Endothelial cell (in vitro differentiated cells): ENCODE results near the gene MYO3B. TPM values are rescaled to one million over a fixed set of nuclear protein-coding genes. Genes with fewer than 3 reads are reported as not detected.

Experiments used
- DNase-seq: peaks from one replicate; pipeline ENCODE4 v3.0.0; 2021; ENCODE audit warnings: low spot score
- H3K27ac Mint-ChIP-seq: one replicate; pipeline ENCODE4 v1.8.0; 2021; ENCODE audit warnings: mixed read lengths, inconsistent platforms; ENCODE audit not compliant: unreplicated experiment
- H3K27me3 Mint-ChIP-seq: one replicate; pipeline ENCODE4 v1.8.0; 2021; ENCODE audit warnings: mild to moderate bottlenecking, moderate library complexity, mixed read lengths, inconsistent platforms; ENCODE audit not compliant: unreplicated experiment
- H3K36me3 Mint-ChIP-seq: one replicate; pipeline ENCODE4 v1.8.0; 2021; ENCODE audit warnings: mild to moderate bottlenecking, low read depth, mixed read lengths, inconsistent platforms; ENCODE audit not compliant: unreplicated experiment
- H3K4me1 Mint-ChIP-seq: one replicate; pipeline ENCODE4 v1.8.0; 2021; ENCODE audit warnings: mild to moderate bottlenecking, mixed read lengths, inconsistent platforms; ENCODE audit not compliant: unreplicated experiment
- H3K4me3 Mint-ChIP-seq: one replicate; pipeline ENCODE4 v1.8.0; 2021; ENCODE audit warnings: mild to moderate bottlenecking, mixed read lengths, inconsistent platforms; ENCODE audit not compliant: unreplicated experiment
- H3K9me3 Mint-ChIP-seq: one replicate; pipeline ENCODE4 v1.8.0; 2021; ENCODE audit warnings: mixed read lengths, inconsistent platforms; ENCODE audit not compliant: unreplicated experiment
- CTCF ChIP-seq: fragments of 200-600 bp; sonication (generic); IDR thresholded peaks from one replicate; pipeline ENCODE4 v1.5.0; 2021; ENCODE audit warnings: antibody characterized with exemption; ENCODE audit not compliant: unreplicated experiment
- total RNA-seq: library from RNA; stranded (reverse); fragmentation: NEBNext Ultra II Directional; extraction: Animal tissue kit (Norgen Biotek cat#: 25700); gene quantifications from one replicate; pipeline ENCODE4 v1.2.1, GENCODE V29; 2021; ENCODE audit not compliant: unreplicated experiment

MYO3B gene
- total RNA-seq, 1 donor from 2014 or later = 1.3 TPM

- DNase-seq = no peak
- no peaks in the 10 kb centered on the region for H3K9me3 Mint-ChIP-seq
- H3K4me3 Mint-ChIP-seq = no peak overlapping the region
- no peaks in the 10 kb centered on the region for H3K36me3 Mint-ChIP-seq
- H3K4me1 Mint-ChIP-seq = peaks cover 10% of the 10 kb centered on the region
- no peaks in the 10 kb centered on the region for H3K27me3 Mint-ChIP-seq
- no peak overlapping the region for H3K27ac Mint-ChIP-seq
- TF ChIP-seq CTCF = no peak
These were observed 395.7 kb downstream of the MYO3B start for GRCh38 chr2:170573671-170574070.

- Mint-ChIP-seq H3K36me3 (no peaks in the 10 kb centered on the region), H3K27ac (no peak overlapping the region), H3K9me3 (no peaks in the 10 kb centered on the region), H3K27me3 (no peaks in the 10 kb centered on the region), H3K4me1 (peaks cover 6% of the 10 kb centered on the region), H3K4me3 (no peak overlapping the region)
- TF ChIP-seq CTCF = no peak
- DNase-seq = no peak
These were observed 398.3 kb downstream of the MYO3B start for GRCh38 chr2:170576296-170576695.

- Mint-ChIP-seq H3K27me3 (no peaks in the 10 kb centered on the region), H3K9me3 (no peaks in the 10 kb centered on the region), H3K4me3 (no peak overlapping the region), H3K36me3 (no peaks in the 10 kb centered on the region), H3K4me1 (peaks cover 6% of the 10 kb centered on the region), H3K27ac (no peak overlapping the region)
- TF ChIP-seq CTCF = no peak
- DNase-seq = no peak
These were observed 399.4 kb downstream of the MYO3B start for GRCh38 chr2:170577356-170577755.

GRCh38 chr2:170578606-170579005 is 400.7 kb downstream of the MYO3B start:
- H3K27me3 Mint-ChIP-seq = no peaks in the 10 kb centered on the region
- peaks cover 11% of the 10 kb centered on the region for H3K4me1 Mint-ChIP-seq
- no peaks in the 10 kb centered on the region for H3K9me3 Mint-ChIP-seq
- TF ChIP-seq CTCF = no peak
- no peak overlapping the region for H3K27ac Mint-ChIP-seq
- no peaks in the 10 kb centered on the region for H3K36me3 Mint-ChIP-seq
- DNase-seq = no peak
- H3K4me3 Mint-ChIP-seq = no peak overlapping the region

- DNase-seq = no peak
- peaks cover 5% of the 10 kb centered on the region for H3K4me1 Mint-ChIP-seq
These were observed 401.6 kb downstream of the MYO3B start for GRCh38 chr2:170579511-170579910.

More at GRCh38 chr2:170579511-170579910, 401.6 kb downstream of the MYO3B start:
- Mint-ChIP-seq H3K27me3 (no peaks in the 10 kb centered on the region), H3K4me3 (no peak overlapping the region), H3K36me3 (no peaks in the 10 kb centered on the region), H3K9me3 (no peaks in the 10 kb centered on the region), H3K27ac (no peak overlapping the region)
- TF ChIP-seq CTCF = no peak
